H1 (cell line): ENCODE data around the gene SIPA1L3. TPM values are rescaled to one million over a fixed set of nuclear protein-coding genes. Genes with fewer than 3 reads are reported as not detected.

Experiments
- CTCF ChIA-PET: fragments of 300-600 bp; sonication (Branson Sonifier 250); formaldehyde crosslinking; loops from one replicate; lab custom pipeline; 2021; ENCODE audit not compliant: partially characterized antibody; lab: Charles Lee
- POLR2A ChIA-PET: fragments of 300-600 bp; sonication (Branson Sonifier 250); formaldehyde crosslinking; loops from one replicate; lab custom pipeline; 2021; ENCODE audit warnings: inconsistent platforms; ENCODE audit not compliant: partially characterized antibody; lab: Charles Lee
- DNase-seq, 2 experiments: peaks; one replicate each; pipeline versions ENCODE4 v3.0.0 to v3.0.0-alpha.2; 2010 to 2022; ENCODE audit warnings: low spot score in 2 of 2, low read depth in 1 of 2, mixed read lengths in 1 of 2
- FAIRE-seq: peaks from 2 replicates; lab custom pipeline; 2011; peaks lifted over from hg19 to GRCh38; lab: Jason Lieb, UNC
- H2AFZ ChIP-seq: 2 replicates; pipeline ENCODE4 v1.8.1; 2012; ENCODE audit warnings: low read length, inconsistent platforms
- H2AK5ac ChIP-seq: 2 replicates; pipeline ENCODE4 v1.6.1; 2013; ENCODE audit warnings: low read depth, low read length
- H2BK120ac ChIP-seq: replicated peaks from 2 replicates; pipeline ENCODE3; 2013; ENCODE audit warnings: low read depth, low read length, inconsistent platforms
- H2BK12ac ChIP-seq: 2 replicates; pipeline ENCODE4 v1.6.1; 2013; ENCODE audit warnings: low read depth, low read length
- H2BK15ac ChIP-seq: 2 replicates; pipeline ENCODE4 v1.6.1; 2013; ENCODE audit warnings: low read length
- H2BK20ac ChIP-seq: 2 replicates; pipeline ENCODE4 v1.6.1; 2013; ENCODE audit warnings: low read length
- H2BK5ac ChIP-seq: 2 replicates; pipeline ENCODE4 v1.6.1; 2013; ENCODE audit warnings: low read depth, low read length
- H3K14ac ChIP-seq: 2 replicates; pipeline ENCODE4 v1.6.1; 2013; ENCODE audit warnings: inconsistent platforms; ENCODE audit not compliant: insufficient read length
- H3K18ac ChIP-seq: 2 replicates; pipeline ENCODE4 v1.6.1; 2013; ENCODE audit warnings: low read length; ENCODE audit errors: extremely low read depth
- H3K23ac ChIP-seq: 2 replicates; pipeline ENCODE4 v1.6.1; 2013; ENCODE audit warnings: inconsistent platforms; ENCODE audit not compliant: insufficient read length
- H3K23me2 ChIP-seq: 2 replicates; pipeline ENCODE4 v1.6.1; 2013; ENCODE audit warnings: low read depth, low read length
- H3K27ac ChIP-seq: 2 replicates; pipeline ENCODE4 v1.6.1; 2011; ENCODE audit warnings: low read depth, low read length, inconsistent platforms
- H3K27me3 ChIP-seq, 4 experiments: replicated peaks in 1 of 4; 1 replicate in 1 of 4; 2 replicates in 3 of 4; pipeline versions ENCODE4 v1.6.1 to v1.8.1; 2011 to 2013; ENCODE audit warnings: low read length in 3 of 4, mild to moderate bottlenecking in 3 of 4, inconsistent platforms in 2 of 4, mixed read lengths in 2 of 4, moderate library complexity in 1 of 4; ENCODE audit not compliant: control insufficient read depth in 3 of 4, insufficient read depth in 3 of 4; ENCODE audit errors: extremely low read depth in 1 of 4
- H3K36me3 ChIP-seq, 4 experiments: 2 replicates each; pipeline versions ENCODE4 v1.6.1 to v1.8.1; 2011 to 2013; ENCODE audit warnings: mild to moderate bottlenecking in 4 of 4, low read length in 3 of 4, moderate library complexity in 2 of 4, control low read depth in 1 of 4, inconsistent platforms in 1 of 4; ENCODE audit not compliant: insufficient read depth in 4 of 4, control insufficient read depth in 2 of 4
- H3K4ac ChIP-seq: replicated peaks from 2 replicates; pipeline ENCODE3; 2013; ENCODE audit warnings: low read length, low read depth, mixed read lengths, inconsistent platforms; ENCODE audit not compliant: insufficient read length
- H3K4me1 ChIP-seq, 4 experiments: replicated peaks in 1 of 4; 1 replicate in 1 of 4; 2 replicates in 3 of 4; pipeline versions ENCODE4 v1.6.1 to v1.8.1; 2011 to 2013; ENCODE audit warnings: low read length in 3 of 4, inconsistent platforms in 2 of 4, mixed read lengths in 1 of 4; ENCODE audit not compliant: insufficient read depth in 4 of 4, control insufficient read depth in 3 of 4
- H3K4me2 ChIP-seq, 2 experiments: 2 replicates each; pipeline versions ENCODE4 v1.6.1 to v1.8.1; 2011 to 2013; ENCODE audit warnings: low read depth in 2 of 2, low read length in 2 of 2, control low read depth in 1 of 2, inconsistent platforms in 1 of 2, mild to moderate bottlenecking in 1 of 2; ENCODE audit not compliant: insufficient read depth in 1 of 2
- H3K4me3 ChIP-seq, 4 experiments: fragments of 200-600, 300-600 bp in 1 of 4; sonication (generic), shearing (Covaris generic), sonication (Bioruptor Twin) in 1 of 4; 2 replicates each; pipeline versions ENCODE4 v1.5.1 to v1.8.1; 2011 to 2016; ENCODE audit warnings: low read length in 4 of 4, low read depth in 3 of 4, control low read depth in 2 of 4, inconsistent platforms in 2 of 4, mild to moderate bottlenecking in 2 of 4, mixed read lengths in 1 of 4, moderate library complexity in 1 of 4; ENCODE audit not compliant: insufficient read depth in 2 of 4; ENCODE audit errors: extremely low read depth in 1 of 4
- H3K56ac ChIP-seq: replicated peaks from 2 replicates; pipeline ENCODE3; 2013; ENCODE audit warnings: low read depth, mild to moderate bottlenecking, mixed read lengths, low read length, inconsistent platforms; ENCODE audit not compliant: insufficient read length
- H3K79me1 ChIP-seq: 2 replicates; pipeline ENCODE4 v1.6.1; 2013; ENCODE audit warnings: low read depth, low read length, control low read depth
- H3K79me2 ChIP-seq, 2 experiments: 2 replicates each; pipeline versions ENCODE4 v1.6.1 to v1.8.1; 2012 to 2013; ENCODE audit warnings: low read length in 2 of 2, mild to moderate bottlenecking in 2 of 2, inconsistent platforms in 1 of 2; ENCODE audit not compliant: insufficient read depth in 2 of 2, control insufficient read depth in 1 of 2
- H3K9ac ChIP-seq, 4 experiments: replicated peaks in 1 of 4; 1 replicate in 1 of 4; 2 replicates in 3 of 4; pipeline versions ENCODE4 v1.6.1 to v1.8.1; 2011 to 2013; ENCODE audit warnings: low read depth in 3 of 4, low read length in 3 of 4, control low read depth in 2 of 4, mild to moderate bottlenecking in 2 of 4, moderate library complexity in 2 of 4, inconsistent platforms in 1 of 4; ENCODE audit errors: extremely low read depth in 1 of 4
- H3K9me3 ChIP-seq, 2 experiments: 2 replicates each; pipeline versions ENCODE4 v1.6.1 to v1.8.1; 2012 to 2013; ENCODE audit warnings: mild to moderate bottlenecking in 2 of 2, moderate library complexity in 2 of 2, control low read depth in 1 of 2, inconsistent platforms in 1 of 2, low read depth in 1 of 2, low read length in 1 of 2, mixed read lengths in 1 of 2; ENCODE audit not compliant: insufficient read depth in 2 of 2
- H4K20me1 ChIP-seq, 2 experiments: replicated peaks in 1 of 2; 2 replicates each; pipeline versions ENCODE3 to v1.8.1; 2011 to 2013; ENCODE audit warnings: inconsistent platforms in 2 of 2, low read length in 2 of 2, mild to moderate bottlenecking in 1 of 2; ENCODE audit not compliant: insufficient read depth in 2 of 2, control insufficient read depth in 1 of 2
- H4K5ac ChIP-seq: 2 replicates; pipeline ENCODE4 v1.6.1; 2013; ENCODE audit warnings: low read length, low read depth, mixed read lengths, inconsistent platforms; ENCODE audit not compliant: insufficient read length
- H4K8ac ChIP-seq: 2 replicates; pipeline ENCODE4 v1.8.0; 2013; ENCODE audit warnings: mild to moderate bottlenecking, moderate library complexity, low read length, inconsistent platforms; ENCODE audit not compliant: insufficient read depth; ENCODE audit errors: extremely low read depth
- H4K91ac ChIP-seq: replicated peaks from 2 replicates; pipeline ENCODE3; 2013; ENCODE audit warnings: low read length, mixed read lengths, inconsistent platforms; ENCODE audit not compliant: insufficient read length
- KDM5A ChIP-seq: fragments of 200-600 bp; IDR thresholded peaks from 2 replicates; pipeline ENCODE4 v1.7.1; 2012; ENCODE audit warnings: mild to moderate bottlenecking, low read length, inconsistent platforms, mixed read lengths
- NANOG ChIP-seq: IDR thresholded peaks from 2 replicates; pipeline ENCODE4 v1.6.1; 2011; ENCODE audit warnings: low read length, low read depth, mild to moderate bottlenecking, inconsistent platforms; ENCODE audit not compliant: insufficient read depth, poor library complexity, severe bottlenecking
- RNF2 ChIP-seq: fragments of 200-900, 300-1000 bp; sonication (generic); IDR thresholded peaks from 2 replicates; pipeline ENCODE4 v1.7.1; 2016; ENCODE audit warnings: borderline replicate concordance, low read depth, mild to moderate bottlenecking, antibody characterized with exemption, low read length; ENCODE audit not compliant: poor library complexity, severe bottlenecking; ENCODE audit errors: missing control alignments
- SRF ChIP-seq: IDR thresholded peaks from 2 replicates; pipeline ENCODE4 v1.6.1; 2011; ENCODE audit warnings: mild to moderate bottlenecking, low read depth, low read length, moderate library complexity
- ZNF274 ChIP-seq: IDR thresholded peaks from 2 replicates; pipeline ENCODE4 v1.7.0; 2012; ENCODE audit warnings: low read length, borderline replicate concordance; ENCODE audit errors: extremely low read depth
- WGBS, 2 experiments: shearing (Covaris generic) in 1 of 2; methylation state at CpG; one replicate each; pipeline versions ENCODE4 v1.1.6 to v1.1.7; 2013 to 2015; ENCODE audit warnings: low lambda C conversion rate in 2 of 2, mixed read lengths in 2 of 2, inconsistent platforms in 1 of 2, low coverage in 1 of 2, missing lambda C conversion rate in 1 of 2; ENCODE audit not compliant: insufficient replicate concordance in 2 of 2, insufficient coverage in 1 of 2, insufficient read length in 1 of 2; ENCODE audit errors: extremely low coverage in 1 of 2, missing lambda C conversion rate in 1 of 2; 5-methylcytosine and 5-hydroxymethylcytosine counted together
- polyA plus RNA-seq, 7 experiments: library from polyadenylated mRNA; depleted of rRNA in 3 of 7; stranded (reverse) in 5 of 7; unstranded in 2 of 7; fragments of >200 nt in 5 of 7; fragments of 200-250 nt in 2 of 7; gene quantifications; 1 replicate in 5 of 7; 2 replicates in 1 of 7; 4 replicates in 1 of 7; pipeline versions ENCODE4 v1.2.1 to v1.2.3, GENCODE V29; 2011 to 2013; ENCODE audit warnings: missing spikeins in 2 of 7, mixed read lengths in 2 of 7
- total RNA-seq: library from RNA; stranded (reverse); fragmentation: NEBNext Ultra II Directional; extraction: Animal tissue kit (Norgen Biotek cat#: 25700); gene quantifications from 2 replicates; pipeline ENCODE4 v1.2.1, GENCODE V29; 2021

Gene SIPA1L3
- total and polyA plus RNA-seq, 2 of the 8 experiments (the other 6 are each of a cell fraction or from before 2014, with no cell fraction given), result 15.0 to 54.9 TPM

DNA sequence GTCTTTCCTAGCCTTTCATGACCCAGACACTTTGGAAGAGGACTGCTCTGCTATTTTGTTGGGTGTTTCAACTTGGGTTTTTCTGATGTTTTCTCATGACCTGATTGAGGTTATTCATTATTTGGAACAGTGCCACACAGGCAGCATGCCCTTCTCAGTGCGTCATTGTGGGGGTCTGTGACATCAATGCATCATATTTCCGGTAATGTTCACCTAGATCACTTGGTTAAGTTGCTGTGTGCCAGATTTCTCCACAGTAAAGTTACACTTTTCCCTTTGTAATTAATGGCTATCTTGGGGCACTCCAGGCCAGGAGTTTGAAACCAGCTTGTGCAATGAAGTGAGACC is 124.4 kb downstream of the SIPA1L3 start:
- peaks cover 0 to 21% of the 10 kb centered on the region in 2 experiments; a peak in 1 of 4 replicates for H3K79me2 ChIP-seq
- H3K56ac ChIP-seq, result no peak overlapping the region

More for the DNA sequence above, 124.4 kb downstream of the SIPA1L3 start:
- H2BK20ac ChIP-seq, result no peak overlapping the region
- H3K23ac ChIP-seq, result no peak overlapping the region
- DNase-seq, result no peak
- 0 out of 2 replicates have a peak overlapping the region, but pooled peaks have one; percentile 27 for H2BK12ac ChIP-seq
- 0 out of 4 replicates have a peak, but pooled peaks cover 0 to 4% of the 10 kb centered on the region in 2 experiments for H3K9me3 ChIP-seq
- H3K27me3 ChIP-seq, result no peaks in the 10 kb centered on the region
- H3K36me3 ChIP-seq, result peaks cover 0 to 9% (median 0%) of the 10 kb centered on the region in 4 experiments; a peak in 4 of 8 replicates
- H4K8ac ChIP-seq, result no peak overlapping the region
- H2BK15ac ChIP-seq, result no peak overlapping the region
- peaks cover 2 to 7% of the 10 kb centered on the region in 2 experiments for H4K20me1 ChIP-seq
- FAIRE-seq, result no peak
- no peak overlapping the region for H2AFZ ChIP-seq
- ChIA-PET POLR2A (no interaction called here), CTCF (interaction anchor here (1.3 to 1.4 kb wide), 2 partner anchors 27 to 29 kb away, joined by 3 read pairs; no protein-coding TSS in a partner anchor)
- no peak overlapping the region for H3K27ac ChIP-seq
- no peak overlapping the region for H4K5ac ChIP-seq
- no peak overlapping the region for H4K91ac ChIP-seq
- H3K9ac ChIP-seq, result no peak overlapping the region
- H3K4me2 ChIP-seq, result no peak overlapping the region
- no peak overlapping the region for H3K18ac ChIP-seq
- H2BK120ac ChIP-seq, result no peak overlapping the region
- peaks cover 10% of the 10 kb centered on the region for H3K79me1 ChIP-seq
- TF ChIP-seq SRF, result no peak
- no peak for TF ChIP-seq KDM5A
- TF ChIP-seq RNF2, result no peak
- TF ChIP-seq NANOG, result no peak
- no peak for TF ChIP-seq ZNF274
- TF ChIP-seq, all 59 proteins: peak for 0
- peaks cover 2 to 12% (median 7%) of the 10 kb centered on the region in 4 experiments; a peak in 5 of 7 replicates for H3K4me1 ChIP-seq
- no peak overlapping the region for H3K4ac ChIP-seq
- no peak overlapping the region for H2AK5ac ChIP-seq
- no peaks in the 10 kb centered on the region; the same call in 1 of the 2 replicates for H3K23me2 ChIP-seq
- no peak overlapping the region for H3K4me3 ChIP-seq
- no peak overlapping the region for H2BK5ac ChIP-seq
- no peak overlapping the region for H3K14ac ChIP-seq
- 100% methylated on average over 2 of the region's 2 CpGs; no CpG with 5 or more reads in 1 of the 2 experiments for WGBS, 2 experiments
